NCI-H2107 treated with DMSO at 0.1 percent for 48 hours (cell line): ENCODE data around the gene HERC5.
"Not testable (repeated sequence)": the region's sequence is repeated elsewhere in the genome, so short reads cannot be mapped to it uniquely, and the experiment has no call there.

Experiments used
- DNase-seq: peaks from one replicate; lab custom pipeline; 2025; ENCODE audit not compliant: unreplicated experiment; lab: John Stamatoyannopoulos, UW

HERC5 gene

GRCh38 chr4:88447371-88448095, 9.4 kb upstream of the HERC5 start:
- no peak for DNase-seq

GRCh38 chr4:88448211-88448765, 8.6 kb upstream of the HERC5 start:
- DNase-seq = not testable (repeated sequence)

- DNase-seq = no peak
Observed at GRCh38 chr4:88448889-88449288, 8.0 kb upstream of the HERC5 start.

- DNase-seq = no peak
Observed at GRCh38 chr4:88449290-88449689, 7.6 kb upstream of the HERC5 start.

GRCh38 chr4:88451205-88451604, 5.7 kb upstream of the HERC5 start:
- DNase-seq = no peak

GRCh38 chr4:88452912-88453311, 4.0 kb upstream of the HERC5 start:
- no peak for DNase-seq

GRCh38 chr4:88457307-88458103, 586 bp downstream of the HERC5 start:
- no peak for DNase-seq

- DNase-seq = no peak
Observed at GRCh38 chr4:88458104-88458740, 1.3 kb downstream of the HERC5 start.

- no peak for DNase-seq
Observed at GRCh38 chr4:88465653-88466192, 8.8 kb downstream of the HERC5 start.

- no peak for DNase-seq
Observed at GRCh38 chr4:88467392-88467791, 10.5 kb downstream of the HERC5 start.

GRCh38 chr4:88477229-88477860, 20.4 kb downstream of the HERC5 start:
- DNase-seq = no peak

- no peak for DNase-seq
Observed at GRCh38 chr4:88478247-88478646, 21.3 kb downstream of the HERC5 start.

- DNase-seq = no peak
Observed at GRCh38 chr4:88481537-88481936, 24.6 kb downstream of the HERC5 start.

- no peak for DNase-seq
Observed at GRCh38 chr4:88489100-88489761, 32.3 kb downstream of the HERC5 start.

GRCh38 chr4:88497859-88498409, 41.0 kb downstream of the HERC5 start:
- no peak for DNase-seq

- DNase-seq = no peak
Observed at GRCh38 chr4:88503344-88503743, 46.4 kb downstream of the HERC5 start.

GRCh38 chr4:88511236-88511635, 54.3 kb downstream of the HERC5 start:
- no peak for DNase-seq

GRCh38 chr4:88514557-88515511, 57.9 kb downstream of the HERC5 start:
- no peak for DNase-seq

GRCh38 chr4:88516746-88517145, 59.8 kb downstream of the HERC5 start:
- DNase-seq = no peak
